Activated T-cell treated with anti-CD3 and anti-CD28 coated beads for 48 hours (primary cell): ENCODE measurements around the gene PLCG2.
"Not testable (repeated sequence)": the region's sequence is repeated elsewhere in the genome, so short reads cannot be mapped to it uniquely, and the experiment has no call there.

Source experiments
- DNase-seq: peaks from one replicate; pipeline ENCODE4 v3.0.0-alpha.2; 2020; ENCODE audit warnings: low read depth

The PLCG2 gene

GRCh38 chr16:81913222-81913621 lies 134.1 kb downstream of the PLCG2 start:
- DNase-seq, result no peak

GRCh38 chr16:81917375-81917774 lies 138.3 kb downstream of the PLCG2 start:
- no peak for DNase-seq

GRCh38 chr16:81918927-81919326 lies 139.8 kb downstream of the PLCG2 start:
- no peak for DNase-seq

GRCh38 chr16:81920498-81920897 lies 141.4 kb downstream of the PLCG2 start:
- DNase-seq, result no peak

GRCh38 chr16:81921085-81921814 lies 142.2 kb downstream of the PLCG2 start:
- no peak for DNase-seq

- DNase-seq, result no peak
Observed at GRCh38 chr16:81921843-81922584, 142.9 kb downstream of the PLCG2 start.

- no peak for DNase-seq
Observed at GRCh38 chr16:81923296-81923695, 144.2 kb downstream of the PLCG2 start.

GRCh38 chr16:81925016-81925415 lies 145.9 kb downstream of the PLCG2 start:
- DNase-seq, result no peak

- DNase-seq, result no peak
Observed at GRCh38 chr16:81926036-81926435, 146.9 kb downstream of the PLCG2 start.

- no peak for DNase-seq
Observed at GRCh38 chr16:81927561-81928185, 148.6 kb downstream of the PLCG2 start.

GRCh38 chr16:81928271-81928918 lies 149.3 kb downstream of the PLCG2 start:
- DNase-seq, result no peak

- peak; percentile 1 for DNase-seq
Observed at GRCh38 chr16:81928975-81929374, 149.9 kb downstream of the PLCG2 start.

- no peak for DNase-seq
Observed at GRCh38 chr16:81929841-81930240, 150.8 kb downstream of the PLCG2 start.

GRCh38 chr16:81931927-81932326 lies 152.8 kb downstream of the PLCG2 start:
- DNase-seq, result no peak

GRCh38 chr16:81932668-81933067 lies 153.6 kb downstream of the PLCG2 start:
- DNase-seq, result no peak

GRCh38 chr16:81933361-81933760 lies 154.3 kb downstream of the PLCG2 start:
- no peak for DNase-seq

GRCh38 chr16:81934711-81935110 lies 155.6 kb downstream of the PLCG2 start:
- not testable (repeated sequence) for DNase-seq

- no peak for DNase-seq
Observed at GRCh38 chr16:81936209-81937000, 157.3 kb downstream of the PLCG2 start.

GRCh38 chr16:81937305-81938038 lies 158.4 kb downstream of the PLCG2 start:
- no peak for DNase-seq

GRCh38 chr16:81938326-81939163 lies 159.5 kb downstream of the PLCG2 start:
- no peak for DNase-seq
